ENCODE results near the gene PID1. TPM values are rescaled to one million over a fixed set of nuclear protein-coding genes. Genes with fewer than 3 reads are reported as not detected.

The PID1 gene
- total and polyA plus RNA-seq, 8 donors: 10.2 to 51.2 (median 35.4) TPM

- DNase-seq: no peak
- intact Hi-C loops (cut with DNase I; ENCODE audit: low total_unique reads): no loop called here
- Histone ChIP-seq H3K27ac (no peak overlapping the region), H3K4me3 (no peak overlapping the region), H3K27me3 (no peaks in the 10 kb centered on the region), H3K9me3 (no peaks in the 10 kb centered on the region), H3K4me1 (no peaks in the 10 kb centered on the region), H3K36me3 (no peaks in the 10 kb centered on the region)
- TF ChIP-seq POLR2A (IDR thresholded peaks at IDR 0.05): no peak
- TF ChIP-seq, protein P1, sequence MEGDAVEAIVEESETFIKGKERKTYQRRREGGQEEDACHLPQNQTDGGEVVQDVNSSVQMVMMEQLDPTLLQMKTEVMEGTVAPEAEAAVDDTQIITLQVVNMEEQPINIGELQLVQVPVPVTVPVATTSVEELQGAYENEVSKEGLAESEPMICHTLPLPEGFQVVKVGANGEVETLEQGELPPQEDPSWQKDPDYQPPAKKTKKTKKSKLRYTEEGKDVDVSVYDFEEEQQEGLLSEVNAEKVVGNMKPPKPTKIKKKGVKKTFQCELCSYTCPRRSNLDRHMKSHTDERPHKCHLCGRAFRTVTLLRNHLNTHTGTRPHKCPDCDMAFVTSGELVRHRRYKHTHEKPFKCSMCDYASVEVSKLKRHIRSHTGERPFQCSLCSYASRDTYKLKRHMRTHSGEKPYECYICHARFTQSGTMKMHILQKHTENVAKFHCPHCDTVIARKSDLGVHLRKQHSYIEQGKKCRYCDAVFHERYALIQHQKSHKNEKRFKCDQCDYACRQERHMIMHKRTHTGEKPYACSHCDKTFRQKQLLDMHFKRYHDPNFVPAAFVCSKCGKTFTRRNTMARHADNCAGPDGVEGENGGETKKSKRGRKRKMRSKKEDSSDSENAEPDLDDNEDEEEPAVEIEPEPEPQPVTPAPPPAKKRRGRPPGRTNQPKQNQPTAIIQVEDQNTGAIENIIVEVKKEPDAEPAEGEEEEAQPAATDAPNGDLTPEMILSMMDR (IDR thresholded peaks at IDR 0.05): no peak
- TF ChIP-seq POLR2AphosphoS5 (IDR thresholded peaks at IDR 0.05): no peak
- no peak for TF ChIP-seq EP300 (IDR thresholded peaks at IDR 0.05)
- WGBS, 5 donors: 70 to 79% (median 73%) methylated on average over 4 of the region's 4 CpGs
These were observed 152.8 kb downstream of the PID1 start for GRCh38 chr2:229118336-229118735.

DNA sequence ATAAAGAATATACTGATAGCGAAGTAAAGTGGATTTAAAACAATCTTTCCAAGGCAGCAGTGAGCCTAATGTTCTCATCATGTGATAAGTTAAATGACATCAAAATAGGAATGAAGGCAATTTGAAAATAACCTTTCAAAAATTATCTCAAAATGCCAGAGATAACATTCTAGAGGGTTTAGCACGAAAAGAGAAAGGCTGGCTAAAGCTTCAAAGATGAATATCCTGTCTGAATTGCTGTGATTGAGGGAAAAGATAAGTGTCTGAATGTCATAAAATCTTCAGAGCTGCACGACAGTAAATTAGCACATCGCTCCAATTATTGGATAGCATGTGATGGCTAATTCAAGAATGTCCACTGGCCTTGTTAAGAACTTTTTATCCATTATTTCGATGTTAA is 159.3 kb downstream of the PID1 start:
- no peaks in the 10 kb centered on the region for H3K36me3 ChIP-seq
- WGBS, 5 donors: 68 to 77% (median 77%) methylated on average over 5 of the region's 5 CpGs
- intact Hi-C loops (cut with DNase I; ENCODE audit: low total_unique reads): no loop called here
- H3K4me1 ChIP-seq: no peaks in the 10 kb centered on the region
- no peak for DNase-seq
- H3K27ac ChIP-seq: no peak overlapping the region
- no peaks in the 10 kb centered on the region for H3K27me3 ChIP-seq
- TF ChIP-seq POLR2AphosphoS5 (IDR thresholded peaks at IDR 0.05): no peak
- no peak for TF ChIP-seq POLR2A (IDR thresholded peaks at IDR 0.05)
- no peak for TF ChIP-seq EP300 (IDR thresholded peaks at IDR 0.05)
- TF ChIP-seq, protein P1 (IDR thresholded peaks at IDR 0.05): no peak
- H3K4me3 ChIP-seq: no peak overlapping the region
- H3K9me3 ChIP-seq: no peaks in the 10 kb centered on the region

DNA sequence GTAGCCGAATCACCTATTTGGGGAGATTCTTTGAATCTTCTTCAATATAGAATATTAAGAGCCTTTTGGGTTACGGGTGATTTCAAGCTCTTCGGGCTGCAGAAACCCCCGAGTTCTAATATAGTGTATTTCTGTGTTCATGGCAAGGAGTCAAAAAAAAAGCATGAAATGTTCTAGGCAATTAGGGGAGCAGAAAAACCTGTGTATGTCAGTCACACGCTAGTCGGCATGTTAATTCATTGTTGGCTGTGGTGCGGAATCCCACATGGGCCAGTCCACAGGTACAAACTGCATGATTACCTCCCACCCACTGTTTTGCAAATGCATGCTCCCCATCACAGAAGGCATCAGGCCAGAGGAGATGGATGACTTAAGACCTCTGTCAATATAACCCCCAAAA is 161.9 kb downstream of the PID1 start:
- DNase-seq: no peak
- Histone ChIP-seq H3K9me3 (no peaks in the 10 kb centered on the region), H3K4me3 (no peak overlapping the region), H3K36me3 (no peaks in the 10 kb centered on the region), H3K27me3 (no peaks in the 10 kb centered on the region), H3K27ac (no peak overlapping the region), H3K4me1 (no peaks in the 10 kb centered on the region)
- intact Hi-C loops (cut with DNase I; ENCODE audit: low total_unique reads): no loop called here
- 91 to 96% (median 95%) methylated on average over 7 of the region's 7 CpGs for WGBS, 5 donors
- TF ChIP-seq, protein P1 (IDR thresholded peaks at IDR 0.05): no peak
- no peak for TF ChIP-seq POLR2AphosphoS5 (IDR thresholded peaks at IDR 0.05)
- no peak for TF ChIP-seq EP300 (IDR thresholded peaks at IDR 0.05)
- TF ChIP-seq POLR2A (IDR thresholded peaks at IDR 0.05): no peak

- Histone ChIP-seq H3K27me3 (no peaks in the 10 kb centered on the region), H3K4me3 (no peak overlapping the region), H3K9me3 (no peaks in the 10 kb centered on the region), H3K4me1 (no peaks in the 10 kb centered on the region), H3K27ac (no peak overlapping the region), H3K36me3 (no peaks in the 10 kb centered on the region)
- DNase-seq: no peak
- intact Hi-C loops (cut with DNase I; ENCODE audit: low total_unique reads): no loop called here
- 88 to 92% (median 89%) methylated on average over 7 of the region's 7 CpGs for WGBS, 5 donors
- TF ChIP-seq POLR2A (IDR thresholded peaks at IDR 0.05): no peak
- no peak for TF ChIP-seq EP300 (IDR thresholded peaks at IDR 0.05)
- TF ChIP-seq, protein P1 (IDR thresholded peaks at IDR 0.05): no peak
- no peak for TF ChIP-seq POLR2AphosphoS5 (IDR thresholded peaks at IDR 0.05)
These were observed 163.5 kb downstream of the PID1 start for GRCh38 chr2:229107601-229108000.
